DND-41 (cell line): Measurements from ENCODE around the gene SLC1A4.

Experiments used
- ATAC-seq: fragments of 200-7000 bp; cut with Tn5 transposase; 3 replicates; pipeline ENCODE4 v1.9.1; 2021; ENCODE audit warnings: low read depth; ENCODE audit not compliant: insufficient read depth
- DNase-seq: peaks from one replicate; pipeline ENCODE4 v3.0.0-alpha.2; 2020
- H2AFZ ChIP-seq: 2 replicates; pipeline ENCODE4 v1.6.0; 2012; ENCODE audit warnings: low read depth, low read length
- H3K27ac ChIP-seq: 2 replicates; pipeline ENCODE4 v1.5.1; 2012; ENCODE audit warnings: low read length, inconsistent platforms
- H3K27me3 ChIP-seq: fragments of 200-600 bp; sonication (generic); 2 replicates; pipeline ENCODE4 v1.6.0; 2012; ENCODE audit warnings: low read length, mild to moderate bottlenecking, inconsistent platforms; ENCODE audit not compliant: insufficient read depth, poor library complexity
- H3K36me3 ChIP-seq: 2 replicates; pipeline ENCODE4 v1.5.1; 2012; ENCODE audit warnings: low read length, inconsistent platforms; ENCODE audit not compliant: insufficient read depth
- H3K4me1 ChIP-seq: 2 replicates; pipeline ENCODE4 v1.5.1; 2012; ENCODE audit warnings: mild to moderate bottlenecking, low read length; ENCODE audit not compliant: insufficient read depth
- H3K4me2 ChIP-seq: 2 replicates; pipeline ENCODE4 v1.6.0; 2012; ENCODE audit warnings: mild to moderate bottlenecking, moderate library complexity, low read length, inconsistent platforms; ENCODE audit not compliant: insufficient read depth
- H3K4me3 ChIP-seq, 2 experiments: fragments of 200-600 bp in 1 of 2; shearing (Covaris generic) in 1 of 2; 2 replicates each; pipeline ENCODE4 v1.5.1; 2012 to 2016; ENCODE audit warnings: inconsistent platforms in 2 of 2, low read length in 2 of 2, mild to moderate bottlenecking in 2 of 2, low read depth in 1 of 2, moderate library complexity in 1 of 2
- H3K79me2 ChIP-seq: 2 replicates; pipeline ENCODE4 v1.6.0; 2012; ENCODE audit warnings: low read length, inconsistent platforms; ENCODE audit not compliant: insufficient read depth
- H3K9ac ChIP-seq: 2 replicates; pipeline ENCODE4 v1.6.0; 2012; ENCODE audit warnings: low read depth, mild to moderate bottlenecking, inconsistent platforms, low read length, moderate library complexity
- H3K9me3 ChIP-seq: 2 replicates; pipeline ENCODE4 v1.5.1; 2012; ENCODE audit warnings: low read length, moderate library complexity, mild to moderate bottlenecking, inconsistent platforms; ENCODE audit not compliant: insufficient read depth, severe bottlenecking
- H4K20me1 ChIP-seq: 2 replicates; pipeline ENCODE4 v1.6.0; 2012; ENCODE audit warnings: low read length; ENCODE audit not compliant: insufficient read depth
- EZH2 ChIP-seq: IDR thresholded peaks from 3 replicates; pipeline ENCODE4 v1.6.1; 2012; ENCODE audit warnings: borderline replicate concordance, low read depth, mild to moderate bottlenecking, moderate library complexity, low read length, inconsistent platforms; ENCODE audit not compliant: severe bottlenecking
- TF ChIP-seq, protein P1 (sequence below): IDR thresholded peaks from 2 replicates; pipeline ENCODE4 v1.5.1; 2012; ENCODE audit warnings: borderline replicate concordance, low read length, moderate library complexity, mild to moderate bottlenecking; ENCODE audit not compliant: poor library complexity, severe bottlenecking; ENCODE audit errors: extremely low read depth

SLC1A4 gene

DNA sequence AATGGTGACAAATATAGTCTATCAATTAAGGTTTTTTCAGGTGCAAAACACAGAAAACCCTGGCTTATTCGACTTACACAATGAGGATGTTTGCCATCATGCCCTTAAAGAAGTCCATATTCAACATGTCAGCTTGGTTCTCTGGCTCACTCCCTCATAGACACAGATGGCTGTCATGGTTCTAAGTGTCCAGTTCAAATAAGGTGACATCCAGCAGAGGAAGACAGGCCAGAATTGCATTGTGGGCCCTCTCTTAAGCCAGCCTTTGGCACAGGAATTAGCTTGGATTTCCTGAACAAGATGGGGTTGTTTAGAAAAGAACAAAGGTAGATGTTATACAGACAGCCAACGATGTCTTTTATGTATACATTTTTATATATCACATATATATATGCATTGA is 18.7 kb upstream of the SLC1A4 start:
- TF ChIP-seq EZH2, result no peak
- TF ChIP-seq, protein P1, sequence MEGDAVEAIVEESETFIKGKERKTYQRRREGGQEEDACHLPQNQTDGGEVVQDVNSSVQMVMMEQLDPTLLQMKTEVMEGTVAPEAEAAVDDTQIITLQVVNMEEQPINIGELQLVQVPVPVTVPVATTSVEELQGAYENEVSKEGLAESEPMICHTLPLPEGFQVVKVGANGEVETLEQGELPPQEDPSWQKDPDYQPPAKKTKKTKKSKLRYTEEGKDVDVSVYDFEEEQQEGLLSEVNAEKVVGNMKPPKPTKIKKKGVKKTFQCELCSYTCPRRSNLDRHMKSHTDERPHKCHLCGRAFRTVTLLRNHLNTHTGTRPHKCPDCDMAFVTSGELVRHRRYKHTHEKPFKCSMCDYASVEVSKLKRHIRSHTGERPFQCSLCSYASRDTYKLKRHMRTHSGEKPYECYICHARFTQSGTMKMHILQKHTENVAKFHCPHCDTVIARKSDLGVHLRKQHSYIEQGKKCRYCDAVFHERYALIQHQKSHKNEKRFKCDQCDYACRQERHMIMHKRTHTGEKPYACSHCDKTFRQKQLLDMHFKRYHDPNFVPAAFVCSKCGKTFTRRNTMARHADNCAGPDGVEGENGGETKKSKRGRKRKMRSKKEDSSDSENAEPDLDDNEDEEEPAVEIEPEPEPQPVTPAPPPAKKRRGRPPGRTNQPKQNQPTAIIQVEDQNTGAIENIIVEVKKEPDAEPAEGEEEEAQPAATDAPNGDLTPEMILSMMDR, result no peak
- H3K27me3 ChIP-seq, result no peaks in the 10 kb centered on the region

GRCh38 chr2:64972426-64972825 is 16.8 kb upstream of the SLC1A4 start:
- no peak overlapping the region for H3K4me2 ChIP-seq
- no peak for ATAC-seq
- no peak for DNase-seq

More for the DNA sequence above, 18.7 kb upstream of the SLC1A4 start:
- H3K4me3 ChIP-seq, result no peak overlapping the region
- H3K79me2 ChIP-seq, result no peaks in the 10 kb centered on the region
- no peaks in the 10 kb centered on the region for H3K36me3 ChIP-seq
- no peak for DNase-seq
- no peak for ATAC-seq
- no peak overlapping the region for H3K9ac ChIP-seq
- no peaks in the 10 kb centered on the region for H3K4me1 ChIP-seq
- H3K9me3 ChIP-seq, result no peaks in the 10 kb centered on the region
- H4K20me1 ChIP-seq, result no peaks in the 10 kb centered on the region
- H3K27ac ChIP-seq, result no peak overlapping the region
- H2AFZ ChIP-seq, result no peak overlapping the region
- H3K4me2 ChIP-seq, result no peak overlapping the region

GRCh38 chr2:64972876-64973275 is 16.3 kb upstream of the SLC1A4 start:
- Histone ChIP-seq H3K27me3 (no peaks in the 10 kb centered on the region), H3K79me2 (no peaks in the 10 kb centered on the region), H3K36me3 (no peaks in the 10 kb centered on the region), H3K4me3 (no peak overlapping the region), H3K9ac (no peak overlapping the region), H3K27ac (no peak overlapping the region), H3K9me3 (no peaks in the 10 kb centered on the region), H4K20me1 (no peaks in the 10 kb centered on the region), H3K4me1 (no peaks in the 10 kb centered on the region), H3K4me2 (no peak overlapping the region), H2AFZ (no peak overlapping the region)
- no peak for TF ChIP-seq EZH2
- TF ChIP-seq, protein P1, result no peak
- DNase-seq (no peak), ATAC-seq (no peak)

More at GRCh38 chr2:64972426-64972825, 16.8 kb upstream of the SLC1A4 start:
- no peaks in the 10 kb centered on the region for H3K36me3 ChIP-seq
- H3K79me2 ChIP-seq, result no peaks in the 10 kb centered on the region
- TF ChIP-seq, protein P1, result no peak
- no peak for TF ChIP-seq EZH2
- H3K27me3 ChIP-seq, result no peaks in the 10 kb centered on the region
- no peak overlapping the region for H2AFZ ChIP-seq
- no peaks in the 10 kb centered on the region for H4K20me1 ChIP-seq
- H3K27ac ChIP-seq, result no peak overlapping the region
- H3K9me3 ChIP-seq, result no peaks in the 10 kb centered on the region
- no peak overlapping the region for H3K4me3 ChIP-seq
- no peaks in the 10 kb centered on the region for H3K4me1 ChIP-seq
- H3K9ac ChIP-seq, result no peak overlapping the region

DNA sequence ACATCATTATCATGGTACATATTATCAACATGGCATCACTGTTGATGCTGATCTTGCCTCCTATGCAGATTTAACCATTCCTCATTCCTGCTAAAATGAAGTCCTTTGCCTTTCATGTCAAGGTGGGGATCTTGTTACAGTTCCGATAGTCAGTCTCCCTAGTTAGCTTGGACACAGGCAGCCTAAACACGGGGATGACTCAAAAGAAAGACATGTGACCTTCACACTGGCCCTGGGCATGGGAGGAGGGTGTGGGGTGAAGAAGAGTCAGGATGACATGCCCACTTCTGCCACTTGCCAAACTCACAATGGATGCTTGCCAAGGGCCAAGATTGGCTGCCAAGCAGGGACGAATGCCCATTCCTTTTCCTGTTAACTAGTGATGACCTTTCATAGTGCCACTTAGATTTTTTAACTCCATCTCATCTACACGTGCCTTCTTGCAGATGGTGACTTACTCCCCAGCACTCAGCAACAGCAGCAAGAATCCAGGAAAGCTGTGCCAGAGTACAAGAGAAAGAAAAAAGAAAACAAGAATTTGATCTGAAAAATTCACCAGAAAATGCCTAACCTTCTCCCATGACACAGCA is 13.9 kb upstream of the SLC1A4 start:
- Histone ChIP-seq H3K9me3 (no peaks in the 10 kb centered on the region), H3K27me3 (no peaks in the 10 kb centered on the region), H3K27ac (no peak overlapping the region), H3K79me2 (no peaks in the 10 kb centered on the region), H3K9ac (no peak overlapping the region), H3K36me3 (no peaks in the 10 kb centered on the region), H2AFZ (no peak overlapping the region), H4K20me1 (no peaks in the 10 kb centered on the region), H3K4me1 (no peaks in the 10 kb centered on the region), H3K4me3 (no peak overlapping the region), H3K4me2 (no peak overlapping the region)
- TF ChIP-seq, protein P1, result no peak
- TF ChIP-seq EZH2, result no peak
- ATAC-seq, result no peak
- DNase-seq, result no peak
